ENCODE results near the gene MRAP2. TPM values are rescaled to one million over a fixed set of nuclear protein-coding genes. Genes with fewer than 3 reads are reported as not detected.

Gene MRAP2
- total and polyA plus RNA-seq, 2 of the 13 experiments (the other 11 are each of a cell fraction or from before 2014, with no cell fraction given): 0.33 to 3.5 TPM

- 0% methylated on average over 1 of the region's 1 CpG for WGBS (ENCODE audit: low lambda C conversion rate)
Measured at GRCh38 chr6:84017709-84018452, 15.7 kb upstream of the MRAP2 start.

GRCh38 chr6:84018453-84019061 lies 15.0 kb upstream of the MRAP2 start:
- no peak for DNase-seq (ENCODE audit: low spot score)
- WGBS (ENCODE audit: low lambda C conversion rate): 12% methylated on average over 1 of the region's 1 CpG
- H3K9ac ChIP-seq (ENCODE audit: insufficient read depth, low read depth, low read length): no peak overlapping the region
- no peak for ATAC-seq
- no peaks in the 10 kb centered on the region for H4K20me1 ChIP-seq (ENCODE audit: insufficient read depth, low read length)
- in situ Hi-C loops (cut with HindIII; ENCODE audit: extremely low pct_ligation_motif_present, low pct_unique_long_range_greater_than_20kb): no loop called here
- ChIA-PET POLR2A (no interaction called here), CTCF (ENCODE audit: low intra/inter-chr PET ratio, low total read pairs) (no interaction called here)
- no peaks in the 10 kb centered on the region for H3K4me1 ChIP-seq (ENCODE audit: insufficient read depth, low read length)
- no peaks in the 10 kb centered on the region for H3K36me3 ChIP-seq (replicated peaks in 1 of 2; ENCODE audit: control insufficient read depth in 1 of 2, insufficient read depth in 2 of 2, low read length in 2 of 2)
- no TSS peak for BruUV-seq (replicated peaks)
- H2AFZ ChIP-seq (ENCODE audit: low read length): no peak overlapping the region
- TF ChIP-seq ATF7 (IDR thresholded peaks at IDR 0.05) (peak; percentile 66), ATF7 (CRISPR knock-in tag; IDR thresholded peaks at IDR 0.05) (no peak), CHD4 (IDR thresholded peaks at IDR 0.05; ENCODE audit: borderline replicate concordance, low read length) (no peak)
- no peak for FAIRE-seq
- no peaks in the 10 kb centered on the region for H3K9me3 ChIP-seq (ENCODE audit: low read length)
- no peaks in the 10 kb centered on the region; a peak in 1 of 5 replicates for H3K27me3 ChIP-seq (ENCODE audit: control insufficient read depth in 1 of 2, insufficient read depth in 2 of 2, low read length in 2 of 2)
- no peak overlapping the region for H3K27ac ChIP-seq (ENCODE audit: extremely low read length, insufficient read depth, low read length)
- intact Hi-C loops (cut with micrococcal nuclease; ENCODE audit: unreplicated experiment): no loop called here
- no peaks in the 10 kb centered on the region for H3K79me2 ChIP-seq (ENCODE audit: insufficient read depth, low read length)
- H3K4me3 ChIP-seq (replicated peaks in 1 of 3; ENCODE audit: insufficient read depth in 1 of 3, low read depth in 2 of 3, low read length in 3 of 3): no peak overlapping the region
- H3K4me2 ChIP-seq (ENCODE audit: low read depth, low read length): no peak overlapping the region

More at GRCh38 chr6:84017709-84018452, 15.7 kb upstream of the MRAP2 start:
- H3K27me3 ChIP-seq (ENCODE audit: control insufficient read depth in 1 of 2, insufficient read depth in 2 of 2, low read length in 2 of 2): no peaks in the 10 kb centered on the region; a peak in 1 of 5 replicates
- ChIA-PET CTCF (ENCODE audit: low intra/inter-chr PET ratio, low total read pairs) (no interaction called here), POLR2A (no interaction called here)
- DNase-seq (ENCODE audit: low spot score): no peak
- H3K4me1 ChIP-seq (ENCODE audit: insufficient read depth, low read length): no peaks in the 10 kb centered on the region
- intact Hi-C loops (cut with micrococcal nuclease; ENCODE audit: unreplicated experiment): no loop called here
- H3K9me3 ChIP-seq (ENCODE audit: low read length): no peaks in the 10 kb centered on the region
- no peak overlapping the region for H3K9ac ChIP-seq (ENCODE audit: insufficient read depth, low read depth, low read length)
- no peak overlapping the region for H3K27ac ChIP-seq (ENCODE audit: extremely low read length, insufficient read depth, low read length)
- in situ Hi-C loops (cut with HindIII; ENCODE audit: extremely low pct_ligation_motif_present, low pct_unique_long_range_greater_than_20kb): no loop called here
- TF ChIP-seq HOMEZ (CRISPR knock-in tag; IDR thresholded peaks at IDR 0.05; ENCODE audit: low read depth) (no peak), PHF20 (CRISPR knock-in tag; IDR thresholded peaks at IDR 0.05) (no peak), HNF4A (CRISPR knock-in tag; IDR thresholded peaks at IDR 0.05) (no peak), MIER2 (CRISPR knock-in tag; IDR thresholded peaks at IDR 0.05) (no peak)
- FAIRE-seq: no peak
- no peak overlapping the region for H2AFZ ChIP-seq (ENCODE audit: low read length)
- no peak overlapping the region for H3K4me2 ChIP-seq (ENCODE audit: low read depth, low read length)
- no peaks in the 10 kb centered on the region for H3K79me2 ChIP-seq (ENCODE audit: insufficient read depth, low read length)
- BruUV-seq (replicated peaks): no TSS peak
- no peaks in the 10 kb centered on the region for H4K20me1 ChIP-seq (ENCODE audit: insufficient read depth, low read length)
- no peaks in the 10 kb centered on the region for H3K36me3 ChIP-seq (replicated peaks in 1 of 2; ENCODE audit: control insufficient read depth in 1 of 2, insufficient read depth in 2 of 2, low read length in 2 of 2)
- H3K4me3 ChIP-seq (replicated peaks in 1 of 3; ENCODE audit: insufficient read depth in 1 of 3, low read depth in 2 of 3, low read length in 3 of 3): no peak overlapping the region
- ATAC-seq: no peak
